DOHH2 (cell line): ENCODE measurements around the gene PTPRT.

Experiments used
- H3F3A ChIP-seq: fragments of 200-600 bp; sonication (generic), shearing (Covaris generic); 2 replicates; pipeline ENCODE4 v1.6.0; 2016; ENCODE audit warnings: antibody characterized with exemption, mild to moderate bottlenecking; ENCODE audit not compliant: control insufficient read depth, insufficient read depth
- H3K27ac ChIP-seq: fragments of 200-600 bp; sonication (generic); 2 replicates; pipeline ENCODE4 v1.5.1; 2014; ENCODE audit warnings: low read depth, mild to moderate bottlenecking, low read length, moderate library complexity
- H3K27me3 ChIP-seq: fragments of 200-600 bp; sonication (generic); 2 replicates; pipeline ENCODE4 v1.6.1; 2014; ENCODE audit warnings: mild to moderate bottlenecking, low read length, mixed read lengths; ENCODE audit not compliant: control insufficient read depth
- H3K36me3 ChIP-seq: fragments of 200-600 bp; sonication (generic); 2 replicates; pipeline ENCODE4 v1.6.1; 2014; ENCODE audit warnings: mild to moderate bottlenecking, low read length, moderate library complexity, mixed read lengths; ENCODE audit not compliant: control insufficient read depth
- H3K4me1 ChIP-seq: fragments of 200-600 bp; sonication (generic); 2 replicates; pipeline ENCODE4 v1.6.1; 2014; ENCODE audit warnings: mild to moderate bottlenecking, low read length, mixed read lengths; ENCODE audit not compliant: control insufficient read depth
- H3K4me2 ChIP-seq: fragments of 200-600 bp; sonication (generic); 2 replicates; pipeline ENCODE4 v1.6.0; 2014; ENCODE audit warnings: mild to moderate bottlenecking, low read length, moderate library complexity
- H3K4me3 ChIP-seq: fragments of 200-600 bp; sonication (generic); 2 replicates; pipeline ENCODE4 v1.5.1; 2014; ENCODE audit warnings: mild to moderate bottlenecking, low read length, mixed read lengths
- H3K79me2 ChIP-seq: fragments of 200-600 bp; sonication (generic); 2 replicates; pipeline ENCODE4 v1.6.1; 2014; ENCODE audit warnings: mild to moderate bottlenecking, low read length, mixed read lengths; ENCODE audit not compliant: control insufficient read depth
- H3K9me2 ChIP-seq: fragments of 200-600 bp; sonication (generic); replicated peaks from 2 replicates; pipeline ENCODE4 v1.6.1; 2014; ENCODE audit warnings: mild to moderate bottlenecking, low read length, mixed read lengths; ENCODE audit not compliant: control insufficient read depth
- H3K9me3 ChIP-seq: fragments of 200-600 bp; sonication (generic); 2 replicates; pipeline ENCODE4 v1.6.1; 2014; ENCODE audit warnings: antibody characterized with exemption, low read length, mixed read lengths; ENCODE audit not compliant: control insufficient read depth, insufficient read depth
- H4K20me1 ChIP-seq: fragments of 200-600 bp; sonication (generic); 2 replicates; pipeline ENCODE4 v1.6.0; 2014; ENCODE audit warnings: low read depth, mild to moderate bottlenecking, antibody characterized with exemption, low read length, moderate library complexity; ENCODE audit not compliant: control insufficient read depth, insufficient read depth
- CTCF ChIP-seq: fragments of 200-600 bp; sonication (generic); IDR thresholded peaks from one replicate; pipeline ENCODE4 v1.5.1; 2014; ENCODE audit warnings: antibody characterized with exemption, mild to moderate bottlenecking, low read depth, low read length; ENCODE audit not compliant: poor library complexity, severe bottlenecking
- EZH2phosphoT487 ChIP-seq: fragments of 200-600 bp; sonication (generic); IDR thresholded peaks from 2 replicates; pipeline ENCODE4 v1.6.1; 2017; ENCODE audit warnings: borderline replicate concordance, mild to moderate bottlenecking, antibody characterized with exemption, low read length, moderate library complexity, mixed read lengths

PTPRT gene

DNA sequence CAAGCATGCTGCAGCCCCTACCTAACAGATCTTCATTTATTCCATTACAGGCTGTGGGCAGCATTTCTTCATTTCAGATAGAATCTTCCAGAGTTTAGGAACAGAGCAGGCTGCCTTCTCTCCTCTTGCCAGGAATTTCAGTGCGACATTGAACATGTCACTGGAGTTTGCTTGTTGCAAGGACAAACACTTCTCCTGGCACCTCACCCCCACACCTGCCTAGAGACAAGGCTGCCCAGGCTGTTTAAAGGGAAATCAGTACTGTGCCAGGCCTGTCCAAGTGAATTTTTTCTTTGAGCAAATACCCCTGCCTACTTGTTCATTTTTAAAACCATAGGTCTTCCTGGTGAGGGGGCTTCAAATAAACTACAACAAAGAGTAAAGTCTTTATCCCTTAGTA is 594.1 kb downstream of the PTPRT start:
- no peak overlapping the region for H3K27ac ChIP-seq
- H3K9me2 ChIP-seq: no peaks in the 10 kb centered on the region
- no peaks in the 10 kb centered on the region for H3K27me3 ChIP-seq
- H3K4me2 ChIP-seq: no peak overlapping the region
- H3K36me3 ChIP-seq: no peaks in the 10 kb centered on the region
- no peaks in the 10 kb centered on the region for H3K4me1 ChIP-seq
- no peaks in the 10 kb centered on the region for H3F3A ChIP-seq
- no peaks in the 10 kb centered on the region for H4K20me1 ChIP-seq
- H3K79me2 ChIP-seq: no peaks in the 10 kb centered on the region
- no peak overlapping the region for H3K4me3 ChIP-seq
- TF ChIP-seq EZH2phosphoT487 (no peak), CTCF (no peak)
- H3K9me3 ChIP-seq: no peaks in the 10 kb centered on the region

DNA sequence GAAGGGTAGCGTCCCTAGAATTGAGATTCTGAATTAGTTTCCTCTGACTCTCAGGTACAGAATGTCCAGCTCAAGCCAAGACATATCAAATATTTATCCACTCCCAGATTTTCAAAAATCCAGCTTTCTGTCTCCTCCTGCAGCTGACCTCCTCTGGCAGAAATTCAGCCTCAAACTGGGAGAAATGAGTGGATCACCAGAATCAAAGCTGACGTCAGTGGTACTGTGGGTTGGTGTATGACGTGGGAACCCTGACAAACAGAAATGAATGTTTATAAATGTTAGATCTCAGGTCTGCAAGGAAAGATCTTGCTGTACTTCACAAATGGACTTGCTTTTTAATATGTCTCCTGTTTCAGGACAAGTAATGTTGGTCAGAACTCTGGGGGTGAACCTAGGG is 595.0 kb downstream of the PTPRT start:
- Histone ChIP-seq H3K27ac (no peak overlapping the region), H3K9me2 (no peaks in the 10 kb centered on the region), H3K27me3 (no peaks in the 10 kb centered on the region), H3F3A (no peaks in the 10 kb centered on the region), H3K4me2 (no peak overlapping the region), H4K20me1 (no peaks in the 10 kb centered on the region), H3K4me3 (no peak overlapping the region), H3K36me3 (no peaks in the 10 kb centered on the region), H3K9me3 (no peaks in the 10 kb centered on the region), H3K4me1 (no peaks in the 10 kb centered on the region), H3K79me2 (no peaks in the 10 kb centered on the region)
- TF ChIP-seq CTCF (no peak), EZH2phosphoT487 (no peak)

DNA sequence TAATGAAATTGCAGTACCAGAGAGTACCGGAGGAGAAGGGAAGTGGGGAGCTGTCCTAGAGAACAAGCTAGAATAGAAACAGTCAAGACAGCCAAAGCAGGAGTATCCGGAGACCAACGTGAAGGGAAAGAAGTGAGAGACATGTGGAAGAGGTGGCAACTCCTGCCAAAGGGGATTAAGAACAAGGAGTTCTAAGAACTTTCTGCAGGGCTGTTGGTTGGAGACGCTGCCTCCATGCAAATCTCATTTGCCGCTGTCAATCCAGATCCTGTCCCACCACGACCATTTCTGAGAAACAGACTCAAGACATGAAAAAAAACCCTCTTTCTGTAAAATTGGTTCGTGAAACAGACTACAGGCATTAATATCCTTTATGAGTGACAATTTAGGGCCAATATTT is 595.7 kb downstream of the PTPRT start:
- Histone ChIP-seq H3K9me2 (no peaks in the 10 kb centered on the region), H3K4me3 (no peak overlapping the region), H3K4me1 (no peaks in the 10 kb centered on the region)

More for the DNA sequence above, 595.7 kb downstream of the PTPRT start:
- Histone ChIP-seq H3K27me3 (no peaks in the 10 kb centered on the region), H3K27ac (no peak overlapping the region), H3K79me2 (no peaks in the 10 kb centered on the region), H3F3A (no peaks in the 10 kb centered on the region), H3K9me3 (no peaks in the 10 kb centered on the region), H3K36me3 (no peaks in the 10 kb centered on the region), H4K20me1 (no peaks in the 10 kb centered on the region), H3K4me2 (no peak overlapping the region)
- TF ChIP-seq EZH2phosphoT487 (no peak), CTCF (no peak)
